Activated CD4-positive, alpha-beta T cell treated with anti-CD3 and anti-CD28 coated beads, Interleukin-2, Interleukin-6, amounts not matched to agents 100 ng/mL and 50 ng/mL, durations not matched to agents 16 hours and 8 hours (primary cell): Measurements from ENCODE around the gene ZNF236.
"Not testable (repeated sequence)": the region's sequence is repeated elsewhere in the genome, so short reads cannot be mapped to it uniquely, and the experiment has no call there.

Source experiments
- DNase-seq: peaks from one replicate; pipeline ENCODE4 v3.0.0-alpha.2; 2020

The ZNF236 gene

DNA sequence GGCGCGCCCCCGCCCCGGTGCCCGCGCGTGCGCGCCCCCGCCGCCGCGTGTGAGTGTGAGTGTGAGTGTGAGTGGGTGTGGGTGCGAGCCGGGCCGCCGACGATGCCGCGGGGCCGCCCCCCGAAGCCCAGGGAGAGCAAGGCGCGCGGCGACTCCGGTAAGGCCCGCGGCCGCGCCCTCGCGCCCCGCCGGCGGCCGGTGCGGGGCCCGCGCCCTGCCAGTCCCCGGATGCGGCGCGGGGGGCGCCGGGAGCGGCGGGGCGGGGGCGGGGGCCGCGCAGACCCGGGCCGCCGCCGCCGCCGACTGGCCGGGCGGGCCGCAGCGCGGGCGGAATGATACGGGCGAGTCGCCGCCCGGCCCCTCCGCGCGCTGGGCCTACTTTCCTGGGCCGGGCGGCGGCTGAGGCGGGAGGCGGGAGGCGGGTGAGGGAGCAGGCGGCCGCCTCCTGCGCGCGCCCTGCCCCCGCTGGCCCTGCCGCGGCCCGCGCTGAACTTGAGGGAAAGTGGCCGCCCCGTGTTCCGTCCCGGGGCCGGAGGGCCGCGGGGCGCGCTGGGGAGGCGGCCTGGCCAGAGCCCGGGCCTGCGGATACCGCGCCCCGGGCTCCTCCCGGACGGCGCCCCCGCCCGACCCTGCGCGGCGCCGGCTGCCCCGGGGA, at the start of gene ZNF236:
ZNF236 (plus strand) TSS at position 52 of the 655 bp plus-strand sequence; CDS start at position 103, 51 bp downstream.
- DNase-seq = peak; percentile 74

DNA sequence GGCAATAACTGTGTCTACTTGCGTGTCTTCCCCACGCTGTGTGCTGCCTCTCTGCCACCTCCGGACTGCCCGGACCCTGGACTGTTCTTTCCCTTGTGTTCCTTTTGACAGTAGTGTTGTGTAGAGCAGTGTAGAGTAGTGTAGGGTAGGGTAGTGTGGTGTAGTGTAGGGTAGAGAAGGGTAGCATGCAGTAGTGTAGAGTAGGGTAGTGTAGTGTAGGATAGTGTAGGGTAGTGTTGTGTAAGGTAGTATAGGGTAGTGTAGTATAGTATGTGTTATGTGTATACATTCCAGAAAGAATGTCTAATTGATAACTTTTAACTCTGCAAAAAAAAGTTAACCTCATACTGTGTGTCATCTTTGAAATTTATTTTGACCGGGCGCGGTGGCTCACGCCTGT, 49.7 kb upstream of the ZNF236 start:
- no peak for DNase-seq

DNA sequence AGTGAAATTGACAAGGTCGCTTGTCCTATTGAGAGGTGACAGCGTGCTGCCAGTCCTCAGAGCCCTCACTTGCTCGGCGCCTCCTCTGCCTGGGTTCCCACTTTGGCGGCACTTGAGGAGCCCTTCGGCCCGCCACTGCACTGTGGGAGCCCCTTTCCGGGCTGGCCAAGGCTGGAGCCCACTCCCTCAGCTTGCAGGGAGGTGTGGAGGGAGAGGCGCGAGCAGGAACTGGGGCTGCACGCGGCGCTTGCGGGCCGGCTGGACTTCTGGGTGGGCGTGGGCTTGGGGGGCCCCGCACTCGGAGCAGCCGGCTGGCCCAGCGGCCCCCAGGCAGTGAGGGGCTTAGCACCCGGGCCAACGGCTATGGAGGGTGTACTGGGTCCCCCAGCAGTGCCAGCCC, 45.3 kb upstream of the ZNF236 start:
- not testable (repeated sequence) for DNase-seq

DNA sequence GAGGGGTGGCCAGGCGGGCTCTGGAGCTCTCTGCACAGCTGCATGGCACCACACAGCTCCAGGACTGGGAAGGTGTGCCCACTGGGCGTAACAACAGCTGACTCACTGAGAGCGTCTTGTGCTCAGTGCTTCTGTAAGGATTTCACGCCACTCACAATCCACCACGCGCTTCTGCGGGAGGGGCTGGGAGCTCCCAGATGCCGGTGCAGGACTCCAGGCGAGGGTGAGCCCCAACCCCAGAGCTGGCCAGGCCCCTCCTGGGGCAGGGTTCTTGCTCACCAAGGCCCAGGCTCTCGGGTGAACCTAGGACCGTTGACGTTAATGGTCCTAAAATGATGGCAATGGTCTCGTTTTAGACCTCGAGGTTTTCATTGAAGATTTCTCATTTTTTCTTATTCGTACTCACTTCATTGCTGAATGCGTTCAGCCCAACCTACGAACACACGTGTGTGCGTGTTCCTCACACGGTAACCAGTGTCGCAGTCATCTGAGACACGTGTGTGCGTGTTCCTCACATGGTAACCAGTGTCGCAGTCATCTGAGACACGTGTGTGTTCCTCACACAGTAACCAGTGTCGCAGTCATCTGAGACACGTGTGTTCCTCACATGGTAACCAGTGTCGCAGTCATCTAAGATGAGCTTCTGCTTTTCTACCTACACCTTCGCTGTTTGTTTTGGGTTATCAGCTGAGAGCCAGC, 38.4 kb upstream of the ZNF236 start:
- no peak for DNase-seq

DNA sequence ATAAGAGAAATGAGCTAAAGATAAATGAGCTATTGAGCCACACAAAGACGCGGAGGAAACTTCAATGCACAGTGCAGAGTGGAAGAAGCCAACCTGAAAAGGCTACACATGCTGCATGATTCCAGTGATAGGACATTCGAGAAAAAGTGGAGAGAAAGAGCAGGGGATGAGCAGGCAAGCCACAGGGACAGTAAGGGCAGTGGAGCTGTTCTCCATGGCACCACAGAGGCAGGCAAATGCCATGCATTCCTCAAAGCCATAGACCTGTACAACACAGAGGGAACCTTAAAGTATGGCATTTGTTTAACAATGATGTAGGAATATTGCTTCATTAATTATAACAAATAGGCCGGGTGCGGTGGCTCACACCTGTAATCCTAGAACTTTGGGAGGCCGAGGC, 36.5 kb upstream of the ZNF236 start:
- DNase-seq = no peak

DNA sequence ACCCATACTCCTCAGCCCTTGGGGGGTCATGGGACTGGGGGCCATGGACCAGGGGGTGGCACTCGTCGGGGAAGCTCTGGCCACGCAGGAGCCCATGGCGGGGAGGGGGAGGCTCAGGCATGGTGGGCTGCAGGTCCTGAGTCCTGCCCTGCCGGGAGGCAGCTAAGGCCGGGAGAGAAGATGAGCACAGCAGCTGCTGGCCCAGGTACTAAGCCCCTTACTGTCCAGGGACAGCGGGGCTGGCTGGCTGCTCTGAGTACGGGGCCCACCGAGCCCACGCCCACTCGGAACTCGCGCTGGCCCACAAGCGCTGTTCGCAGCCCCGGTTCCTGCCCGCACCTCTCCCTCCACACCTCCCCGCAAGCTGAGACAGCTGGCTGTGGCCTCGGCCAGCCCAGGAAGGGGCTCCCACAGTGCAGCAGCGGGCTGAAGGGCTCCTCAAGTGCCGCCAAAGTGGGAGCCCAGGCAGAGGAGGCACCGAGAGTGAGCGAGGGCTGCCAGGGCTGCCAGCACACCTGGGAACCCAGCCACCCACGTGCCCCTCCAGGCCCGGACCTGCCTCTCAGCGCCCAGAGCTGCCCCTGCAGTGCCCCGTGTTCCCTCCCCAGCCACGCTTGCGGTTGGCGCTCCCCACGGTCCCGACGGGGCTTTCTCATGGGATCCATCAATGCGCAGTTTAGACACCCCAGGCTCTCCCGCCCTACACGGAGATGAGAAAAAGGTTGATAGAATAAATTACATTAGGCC, 33.6 kb upstream of the ZNF236 start:
- DNase-seq = no peak

DNA sequence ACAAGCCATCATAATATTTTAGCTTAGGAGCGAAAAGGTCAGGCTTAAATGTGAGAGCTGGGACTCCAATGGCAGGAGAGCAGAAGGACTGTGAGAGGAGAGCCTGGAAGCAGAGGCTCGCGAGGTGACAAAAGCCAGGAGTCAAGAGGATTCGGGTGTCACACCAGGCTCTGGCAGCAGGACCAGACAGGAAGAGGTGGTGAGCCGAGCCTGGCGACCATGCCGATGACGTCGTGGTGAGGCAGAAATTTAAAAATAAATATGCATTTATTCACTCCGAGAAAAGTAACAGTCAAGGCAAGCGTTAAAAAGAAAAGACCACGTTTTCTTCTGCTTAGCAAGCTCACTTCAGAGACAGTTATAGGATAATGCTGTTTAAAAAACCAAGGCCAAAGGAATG, 31.3 kb upstream of the ZNF236 start:
- no peak for DNase-seq

DNA sequence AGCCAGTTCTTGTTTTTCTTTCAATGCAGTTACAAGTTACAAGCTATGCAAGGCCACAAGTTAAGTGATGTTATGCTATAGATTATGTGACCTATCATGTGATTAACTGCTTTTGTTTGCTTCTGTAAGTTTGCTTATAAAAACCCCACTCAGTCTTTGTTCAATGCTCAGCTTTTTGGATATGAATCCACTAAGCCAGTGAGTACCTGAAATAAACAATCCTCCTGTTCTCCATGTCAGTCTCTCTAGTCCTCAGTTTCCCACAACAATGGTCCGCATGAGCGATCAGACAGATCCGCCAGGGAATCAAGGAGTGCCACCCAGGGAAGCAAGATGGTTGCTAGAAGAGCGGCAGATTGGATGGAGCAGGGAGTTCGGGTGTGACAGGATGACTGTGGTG, 30.7 kb upstream of the ZNF236 start:
- no peak for DNase-seq

DNA sequence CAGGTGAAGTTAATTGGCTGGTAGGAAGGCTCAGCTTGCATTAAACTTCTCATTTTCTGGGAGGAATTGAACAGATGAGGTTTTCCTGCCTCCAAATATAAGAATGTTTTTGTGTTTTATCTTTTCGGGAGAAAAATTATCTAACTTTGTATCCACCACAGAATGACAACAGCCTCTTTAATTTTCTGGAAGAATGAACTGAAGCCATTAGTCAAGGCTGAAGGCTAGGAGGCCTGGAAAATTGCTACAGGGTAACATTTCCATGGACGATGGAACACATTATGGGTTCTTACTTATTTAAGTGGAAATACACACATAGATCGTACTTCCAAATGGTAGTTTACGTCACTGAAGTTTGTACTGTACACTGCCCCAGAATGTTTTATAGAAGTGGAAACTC, 28.0 kb upstream of the ZNF236 start:
- DNase-seq = no peak

DNA sequence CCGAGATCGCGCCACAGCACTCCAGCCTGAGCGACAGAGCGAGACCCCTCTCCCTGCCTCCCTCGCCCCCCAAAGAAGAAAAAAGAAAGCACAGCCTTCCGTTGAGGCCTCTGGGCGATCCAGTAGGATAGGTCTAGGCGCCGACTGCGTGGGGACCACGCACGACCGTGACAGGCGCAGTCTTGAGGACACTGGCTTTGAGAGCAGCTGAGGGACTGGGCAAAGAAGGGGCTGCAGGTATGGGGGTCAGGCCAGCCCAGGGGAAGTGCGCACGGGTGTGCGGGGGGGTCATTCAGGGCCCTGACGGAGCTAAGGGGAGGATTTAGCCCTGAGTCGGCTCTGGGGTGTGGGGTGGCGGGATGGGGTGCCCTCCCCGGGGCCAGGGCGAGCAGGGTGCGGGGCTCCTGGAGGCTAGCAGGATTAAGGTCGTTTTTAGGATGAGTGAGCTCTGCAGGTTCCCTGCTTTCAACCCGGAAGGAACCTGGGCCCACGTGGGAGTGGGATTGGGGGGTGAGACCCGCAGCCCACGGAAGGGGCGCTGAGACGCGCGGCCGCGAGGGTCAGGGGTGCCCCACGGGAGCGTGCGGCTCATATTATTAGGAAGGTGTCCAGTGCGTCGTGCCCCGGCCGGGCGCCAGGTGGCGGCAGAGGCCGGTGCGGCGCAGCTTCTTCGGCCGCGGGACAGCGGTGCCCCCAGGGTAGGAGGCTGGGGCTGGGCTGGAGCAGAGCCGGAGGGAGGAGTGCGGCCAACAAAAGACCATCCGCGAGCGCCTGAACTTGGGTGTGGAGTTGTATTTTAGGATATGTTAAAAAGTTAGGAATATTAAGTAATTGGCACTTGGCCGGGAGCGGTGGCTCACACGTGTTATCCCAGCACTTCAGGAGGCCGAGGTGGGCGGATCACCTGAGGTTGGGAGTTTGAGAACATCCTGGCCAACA, 20.5 kb upstream of the ZNF236 start:
- peak; percentile 65 for DNase-seq

DNA sequence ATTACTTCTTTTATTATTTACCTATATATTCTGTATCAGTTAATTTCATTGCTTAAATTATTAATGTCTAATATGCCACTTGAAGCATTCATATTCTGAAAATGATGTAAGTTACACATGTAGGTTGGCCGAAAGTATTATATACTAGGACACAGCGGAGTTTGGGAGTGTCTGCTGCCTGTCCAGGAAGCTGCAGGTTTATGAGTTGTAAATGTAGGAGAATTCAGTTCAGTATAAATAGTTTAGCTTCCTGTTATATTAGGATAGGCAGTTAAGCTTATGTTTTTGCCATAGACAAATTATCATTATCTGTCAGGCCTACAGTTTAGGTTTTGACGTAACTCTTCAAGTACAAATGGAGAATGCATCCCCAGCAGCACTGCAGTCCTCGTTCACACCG, 18.9 kb upstream of the ZNF236 start:
- no peak for DNase-seq

DNA sequence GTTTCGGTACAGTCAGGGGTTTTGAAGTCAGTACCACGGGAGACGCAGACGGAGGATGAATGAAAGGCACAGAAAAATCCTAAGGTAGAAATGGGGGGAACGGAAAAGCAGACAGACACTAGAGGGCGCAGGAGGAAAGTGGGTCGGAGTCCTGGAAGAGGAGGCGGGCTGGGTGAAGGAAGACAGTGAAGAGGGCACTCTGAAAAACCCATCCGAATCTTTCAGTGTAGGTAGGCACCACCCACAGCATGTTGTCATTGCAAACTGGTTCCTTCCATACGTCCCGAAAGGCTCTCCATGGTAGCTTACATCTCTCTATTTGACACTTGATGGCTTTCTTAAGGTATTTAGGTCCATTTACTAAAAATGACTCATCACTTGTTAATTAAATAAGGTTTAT, 18.5 kb upstream of the ZNF236 start:
- DNase-seq = peak; percentile 82

DNA sequence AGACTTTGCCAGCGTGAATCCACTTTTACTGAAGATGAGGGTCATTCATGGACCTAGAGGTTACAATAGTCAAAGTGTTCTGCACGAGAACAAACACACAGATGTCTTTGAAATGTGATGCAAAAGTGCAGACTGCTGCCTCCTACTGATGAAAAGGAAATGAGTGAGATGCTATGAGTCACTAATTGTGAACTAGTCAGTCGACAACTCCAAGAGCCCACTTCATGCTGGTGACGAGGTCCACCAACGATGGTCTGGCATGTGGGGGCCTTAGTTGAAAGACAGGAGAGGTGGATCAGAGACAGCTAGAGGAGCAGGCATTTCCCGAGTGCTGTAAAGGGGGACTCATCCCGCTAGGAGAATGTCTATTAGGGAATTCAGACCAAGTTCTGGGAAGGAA, 17.1 kb upstream of the ZNF236 start:
- DNase-seq = peak; percentile 19

DNA sequence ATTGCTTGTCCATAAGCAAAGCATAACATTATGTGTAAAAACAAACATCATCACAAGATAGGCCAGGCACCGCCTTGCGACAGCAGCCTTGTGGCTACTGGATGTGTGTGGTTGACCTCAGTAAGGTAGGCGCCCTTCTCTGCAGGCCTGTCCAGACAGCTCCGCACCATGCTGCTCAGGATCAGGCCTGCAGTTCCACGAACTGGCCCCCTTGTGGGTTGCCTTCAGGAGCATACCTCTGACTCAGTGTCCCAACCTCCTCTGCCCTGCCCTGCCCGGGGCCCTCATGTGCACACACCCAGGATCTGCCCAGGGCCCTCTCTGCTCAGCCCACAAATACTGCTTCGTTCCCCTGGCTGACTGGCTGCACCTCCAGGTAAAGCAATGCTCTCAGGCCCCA, 16.1 kb upstream of the ZNF236 start:
- no peak for DNase-seq

DNA sequence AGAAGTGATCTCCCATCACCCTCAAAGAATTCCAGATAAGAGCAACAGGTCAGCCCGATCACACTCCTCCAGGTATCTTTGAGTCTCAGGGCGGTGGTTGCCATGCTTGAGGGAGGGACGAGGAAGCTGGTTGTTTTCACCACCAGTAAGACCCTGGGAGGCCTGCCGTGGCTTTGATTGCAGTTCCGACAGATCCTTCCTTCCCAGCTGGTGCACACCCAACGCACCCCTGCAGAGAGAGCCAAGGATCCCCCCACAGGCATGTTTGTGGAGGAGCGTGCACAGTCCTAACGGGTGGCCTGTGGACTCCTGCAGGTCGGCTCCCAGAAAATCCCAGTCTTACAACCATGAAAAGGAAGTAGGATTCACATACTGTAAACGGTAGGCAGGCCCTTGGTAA, 13.8 kb upstream of the ZNF236 start:
- DNase-seq = no peak

DNA sequence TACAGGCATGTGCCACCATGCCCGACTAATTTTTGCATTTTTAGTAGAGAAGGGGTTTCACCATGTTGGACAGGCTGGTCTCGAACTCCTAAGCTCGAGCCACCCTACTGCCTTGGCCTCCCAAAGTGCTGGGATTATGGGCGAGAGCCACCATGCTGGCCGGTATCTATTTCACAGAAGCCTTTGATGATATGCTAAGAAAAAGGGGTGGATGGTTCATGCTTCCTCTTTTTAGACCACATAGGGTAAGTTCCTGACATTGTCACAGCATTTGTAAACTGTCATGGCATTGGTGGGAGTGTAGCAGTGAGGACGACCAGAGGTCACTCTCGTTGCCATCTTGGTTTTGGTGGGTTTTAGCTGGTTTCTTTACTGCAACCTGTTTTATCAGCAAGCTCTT, 10.8 kb upstream of the ZNF236 start:
- not testable (repeated sequence) for DNase-seq

DNA sequence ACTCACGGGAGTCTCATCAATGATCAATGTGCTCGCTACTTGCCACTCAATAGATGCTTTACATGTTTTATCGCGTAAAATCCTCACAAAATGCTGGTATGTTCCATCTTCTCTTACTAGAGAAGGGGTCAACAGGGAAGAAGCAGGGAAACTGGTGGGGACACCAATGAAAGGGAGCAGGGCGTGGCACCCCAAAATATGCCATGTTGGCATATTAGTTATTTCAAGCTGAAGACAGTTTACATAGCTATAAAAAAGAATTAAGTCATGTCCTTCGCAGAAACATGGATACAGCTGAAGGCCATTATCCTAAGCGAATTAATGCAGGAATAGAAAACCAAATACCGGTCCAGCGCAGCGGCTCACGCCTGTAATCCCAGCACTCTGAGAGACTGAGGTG, 8.1 kb upstream of the ZNF236 start:
- no peak for DNase-seq

DNA sequence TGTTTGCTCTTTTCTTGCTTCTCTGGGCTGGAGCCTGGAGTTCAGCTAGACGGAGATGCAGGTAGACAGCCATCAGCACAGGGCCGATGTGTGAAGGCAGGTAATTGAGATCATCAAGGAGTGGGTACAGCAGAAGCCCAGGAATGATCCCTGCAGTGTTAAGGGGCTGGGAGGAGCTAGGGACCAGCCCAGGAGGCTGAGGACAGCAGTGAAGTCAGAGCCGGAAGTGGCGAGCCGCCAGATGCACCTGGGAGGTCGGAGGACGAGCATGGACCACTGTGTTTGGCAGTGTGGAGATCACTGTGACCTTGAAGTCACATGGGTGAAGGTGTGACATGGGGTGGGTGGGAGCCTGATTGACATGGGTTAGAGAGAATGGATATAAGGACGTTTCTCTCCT, 6.2 kb upstream of the ZNF236 start:
- no peak for DNase-seq

DNA sequence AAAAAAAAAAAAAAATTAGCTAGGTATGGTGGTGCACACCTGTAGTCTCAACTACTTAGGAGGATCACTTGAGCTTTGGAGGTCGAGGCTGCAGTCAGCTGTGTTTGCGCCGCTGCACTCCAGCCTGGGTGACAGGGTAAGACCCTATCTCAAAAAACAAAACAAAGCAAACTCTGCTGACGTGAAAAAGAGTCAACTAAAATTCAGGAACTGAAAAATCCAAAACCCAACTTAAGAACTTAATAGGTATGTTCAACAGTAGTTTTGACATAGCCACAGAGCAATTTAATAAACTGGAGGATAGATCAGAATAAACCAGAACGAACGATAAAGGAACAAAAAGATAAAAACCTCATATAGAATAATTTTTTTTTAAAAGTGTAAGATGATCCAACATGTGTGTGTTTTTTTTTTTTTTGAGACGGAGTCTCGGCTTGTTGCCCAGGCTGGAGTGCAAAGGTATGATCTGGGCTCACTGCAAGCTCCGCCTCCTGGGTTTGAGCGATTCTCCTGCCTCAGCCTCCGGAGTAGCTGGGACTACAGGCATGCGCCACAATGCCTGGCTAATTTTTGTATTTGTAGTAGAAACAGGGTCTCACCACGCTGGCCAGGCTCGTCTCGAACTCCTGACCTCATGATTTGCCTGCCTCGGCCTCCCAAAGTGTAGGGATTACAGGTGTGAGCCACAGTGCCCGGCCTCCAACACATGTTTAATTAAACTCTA, 4.3 kb upstream of the ZNF236 start:
- no peak for DNase-seq

DNA sequence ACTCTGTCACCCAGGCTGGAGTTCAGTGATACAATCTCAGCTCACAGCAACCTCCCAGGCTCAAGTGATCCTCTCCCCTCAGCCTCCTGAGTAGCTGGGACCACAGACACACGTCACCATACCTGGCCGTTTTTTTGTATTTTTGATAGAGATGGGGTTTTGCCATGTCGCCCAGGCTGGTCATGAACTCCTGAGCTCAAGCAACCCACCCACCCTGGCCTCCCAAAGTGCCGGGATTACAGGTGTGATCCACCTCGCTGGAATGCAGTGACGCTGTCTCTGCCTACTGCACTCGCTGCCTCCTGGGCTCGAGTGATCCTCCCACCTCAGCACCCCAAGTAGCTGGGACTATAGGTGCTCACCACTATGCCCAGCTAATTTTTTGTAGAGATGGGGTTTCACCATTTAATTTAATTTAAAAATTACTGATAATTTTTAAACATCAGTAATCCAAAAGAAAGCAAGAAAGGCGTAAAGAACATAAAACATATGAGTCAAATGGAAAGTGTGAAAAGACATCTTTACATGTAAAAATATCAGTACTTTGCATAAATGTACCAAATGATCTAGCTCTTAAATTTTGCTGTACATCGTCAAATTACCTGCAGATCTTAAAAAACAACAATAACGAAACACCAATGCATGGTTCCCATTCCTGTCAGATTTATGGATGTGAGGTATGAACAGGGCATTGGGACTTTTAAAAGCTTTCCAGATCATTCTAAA, 2.8 kb upstream of the ZNF236 start:
- no peak for DNase-seq

DNA sequence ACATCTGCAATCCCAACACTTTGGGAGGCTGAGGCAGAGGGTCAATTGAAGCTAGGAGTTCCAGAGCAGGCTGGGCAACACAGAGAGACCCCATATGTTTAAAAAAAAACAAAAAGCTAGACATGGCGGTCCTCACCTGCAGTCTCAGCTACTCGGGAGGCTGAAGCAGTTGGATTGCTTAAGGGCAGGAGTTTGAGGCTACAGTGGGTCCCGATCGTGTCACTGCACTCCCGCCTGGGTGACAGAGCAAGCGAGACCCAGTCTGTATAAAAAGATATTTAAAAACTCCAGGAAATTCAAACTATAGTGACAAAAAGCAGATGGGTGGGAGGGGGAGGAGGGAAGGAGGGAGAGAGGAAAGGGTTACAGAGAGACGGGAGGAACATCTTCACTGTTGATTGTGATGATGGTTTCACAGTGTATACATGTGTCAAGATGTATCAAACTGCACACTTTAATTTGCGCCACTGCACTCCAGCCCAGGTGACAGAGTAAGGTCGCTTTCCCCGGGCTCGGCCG, 942 bp upstream of the ZNF236 start:
- no peak for DNase-seq
